Stimulated activated naive CD8-positive, alpha-beta T cell treated with anti-CD3 and anti-CD28 coated beads, Interleukin-15, Interleukin-2, amounts not matched to agents 100 U/mL and 50 U/mL, for 24 hours (primary cell): ENCODE data around the gene CFLAR.
"Not testable (repeated sequence)": the region's sequence is repeated elsewhere in the genome, so short reads cannot be mapped to it uniquely, and the experiment has no call there.

Source experiments
- ATAC-seq: fragments of 150-1000 bp; cut with Tn5 transposase; one replicate; pipeline ENCODE4 v1.10.0; 2021
- DNase-seq: peaks from one replicate; pipeline ENCODE4 v3.0.0; 2021

CFLAR gene

GRCh38 chr2:201118961-201119854, 3.2 kb downstream of the CFLAR start:
- DNase-seq (no peak), ATAC-seq (no peak)

GRCh38 chr2:201122276-201122675, 6.3 kb downstream of the CFLAR start:
- ATAC-seq: no peak
- no peak for DNase-seq

GRCh38 chr2:201126308-201127151, 10.6 kb downstream of the CFLAR start:
- DNase-seq (no peak), ATAC-seq (peak; percentile 32)

GRCh38 chr2:201127152-201127511, 11.2 kb downstream of the CFLAR start:
- DNase-seq (no peak), ATAC-seq (no peak)

- ATAC-seq (peak; percentile 42), DNase-seq (peak; percentile 57)
Observed at GRCh38 chr2:201127570-201127969, 11.6 kb downstream of the CFLAR start.

- ATAC-seq: no peak
- no peak for DNase-seq
Observed at GRCh38 chr2:201128033-201128432, 12.1 kb downstream of the CFLAR start.

GRCh38 chr2:201128933-201129505, 13.1 kb downstream of the CFLAR start:
- ATAC-seq (peak; percentile 16), DNase-seq (peak; percentile 58)

GRCh38 chr2:201130524-201131186, 14.7 kb downstream of the CFLAR start:
- DNase-seq: no peak
- peak; percentile 51 for ATAC-seq

- peak; percentile 14 for ATAC-seq
- no peak for DNase-seq
Observed at GRCh38 chr2:201132518-201132917, 16.6 kb downstream of the CFLAR start.

GRCh38 chr2:201135386-201135785, 19.4 kb downstream of the CFLAR start:
- DNase-seq: no peak
- peak; percentile 42 for ATAC-seq

GRCh38 chr2:201136889-201137321, 20.9 kb downstream of the CFLAR start:
- ATAC-seq: no peak
- no peak for DNase-seq

- no peak for ATAC-seq
- no peak for DNase-seq
Observed at GRCh38 chr2:201137505-201138400, 21.8 kb downstream of the CFLAR start.

- DNase-seq (no peak), ATAC-seq (no peak)
Observed at GRCh38 chr2:201138401-201138970, 22.5 kb downstream of the CFLAR start.

GRCh38 chr2:201138986-201139781, 23.2 kb downstream of the CFLAR start:
- not testable (repeated sequence) for ATAC-seq, DNase-seq

- ATAC-seq (no peak), DNase-seq (no peak)
Observed at GRCh38 chr2:201139836-201140604, 24.1 kb downstream of the CFLAR start.

GRCh38 chr2:201144101-201145051, 28.4 kb downstream of the CFLAR start:
- no peak for ATAC-seq
- DNase-seq: no peak

- no peak for ATAC-seq
- no peak for DNase-seq
Observed at GRCh38 chr2:201148434-201148990, 32.5 kb downstream of the CFLAR start.
